Testis (tissue), 2 donors: ENCODE measurements around the gene AP5Z1.

Experiments used
- CTCF ChIP-seq, 3 experiments: fragments of 450-650 bp in 2 of 3; fragments of 200-600 bp in 1 of 3; sonication (generic) in 1 of 3; IDR thresholded peaks; one replicate each; pipeline ENCODE4 v1.5.1; 2016 to 2019; ENCODE audit warnings: antibody characterized with exemption in 3 of 3, mild to moderate bottlenecking in 2 of 3, moderate library complexity in 1 of 3
- POLR2A ChIP-seq: fragments of 450-650 bp; IDR thresholded peaks from one replicate; pipeline ENCODE4 v1.6.1; 2017; ENCODE audit warnings: antibody characterized with exemption, mild to moderate bottlenecking, moderate library complexity

DNA sequence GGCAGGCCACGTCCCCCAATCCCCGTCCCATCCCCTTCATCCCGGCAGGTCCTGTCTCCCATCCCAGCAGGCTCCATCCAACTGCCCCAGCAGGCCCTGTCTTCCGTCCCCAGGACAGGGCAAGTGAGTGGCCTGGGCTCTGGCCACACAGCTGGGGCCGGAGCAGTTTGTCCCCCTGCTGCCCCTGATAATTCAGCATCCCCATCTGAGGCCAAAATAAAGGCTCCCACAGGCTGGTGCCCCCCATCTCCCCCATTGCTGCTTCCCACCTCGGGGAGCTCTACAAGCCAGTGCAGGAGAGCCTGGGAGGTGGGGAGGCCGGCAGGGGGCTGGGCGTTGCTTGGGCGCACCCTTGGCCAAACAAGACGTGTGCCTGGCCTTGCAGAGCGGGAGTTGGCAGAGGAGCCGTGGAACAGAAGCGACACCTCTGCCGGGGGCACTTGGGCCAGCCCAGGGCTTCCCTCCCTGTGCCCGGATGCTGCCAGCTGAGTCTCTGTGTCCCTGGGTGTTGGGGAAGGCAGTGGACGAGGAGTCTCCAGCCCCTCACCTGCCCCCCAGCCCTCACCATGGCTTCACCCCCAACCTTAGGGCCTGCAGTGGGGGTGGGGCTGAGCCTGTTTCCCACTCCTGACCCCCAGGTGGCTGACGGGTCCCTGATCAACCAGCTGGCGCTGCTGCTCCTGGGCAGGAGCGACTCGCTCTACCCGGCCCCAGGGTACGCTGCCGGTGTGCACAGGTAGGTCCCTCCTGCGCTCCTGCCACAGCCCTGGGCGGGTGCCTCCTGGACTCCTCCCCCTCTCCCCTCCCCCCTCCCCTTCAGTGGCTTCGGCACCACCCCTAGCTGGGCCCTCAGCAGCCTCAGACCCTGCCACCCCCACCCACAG is 14.0 kb downstream of the AP5Z1 start:
- TF ChIP-seq CTCF (IDR thresholded peaks at IDR 0.05) (no peak), POLR2A (no peak)
